HG03432 (cell line): ENCODE measurements around the gene ENAH.
A peak's percentile ranks its signal among the peaks of the same experiment; 100 is the strongest.

ENCODE experiments used
- ATAC-seq: cut with Tn5 transposase; IDR thresholded peaks from one replicate; pipeline ENCODE4 v1.9.1; 2021; ENCODE audit warnings: mild to moderate bottlenecking, moderate library complexity; ENCODE audit not compliant: unreplicated experiment

ENAH gene

GRCh38 chr1:225441314-225442122 lies 211.4 kb downstream of the ENAH start:
- ATAC-seq, result peak; percentile 39

- no peak for ATAC-seq
These were observed 212.3 kb downstream of the ENAH start for GRCh38 chr1:225440380-225441221.

GRCh38 chr1:225437710-225438437 lies 215.0 kb downstream of the ENAH start:
- no peak for ATAC-seq
